ENCODE data around the gene PIP5K1B.

- no peak for TF ChIP-seq CTCF (conservative IDR thresholded peaks at IDR 0.05; ENCODE audit: low read depth, low read length)
- TF ChIP-seq EZH2 (IDR thresholded peaks at IDR 0.05; ENCODE audit: borderline replicate concordance, low read depth, low read length, poor library complexity, severe bottlenecking) = no peak
Observed at GRCh38 chr9:68942790-68943189, 237.8 kb downstream of the PIP5K1B start.
